OCI-LY1 (cell line): ENCODE results near the gene CDKN2AIPNL.
"Not testable (repeated sequence)": the region's sequence is repeated elsewhere in the genome, so short reads cannot be mapped to it uniquely, and the experiment has no call there.

Source experiments
- H2AFZ ChIP-seq: fragments of 200-600 bp; sonication (generic), shearing (Covaris generic); 2 replicates; pipeline ENCODE4 v1.6.0; 2014; ENCODE audit warnings: antibody characterized with exemption, mild to moderate bottlenecking, low read length
- H3F3A ChIP-seq: fragments of 200-600 bp; sonication (generic), shearing (Covaris generic); 2 replicates; pipeline ENCODE4 v1.6.0; 2014; ENCODE audit warnings: mild to moderate bottlenecking, antibody characterized with exemption, low read length, moderate library complexity; ENCODE audit not compliant: insufficient read depth
- H3K27ac ChIP-seq: fragments of 200-600 bp; sonication (generic); 2 replicates; pipeline ENCODE4 v1.5.1; 2014; ENCODE audit warnings: low read length, mixed run types, mild to moderate bottlenecking, low read depth; ENCODE audit not compliant: poor library complexity, severe bottlenecking
- H3K27me3 ChIP-seq: fragments of 200-600 bp; sonication (generic); 2 replicates; pipeline ENCODE4 v1.6.0; 2014; ENCODE audit warnings: antibody characterized with exemption, mild to moderate bottlenecking, low read length, moderate library complexity; ENCODE audit not compliant: insufficient read depth
- H3K36me3 ChIP-seq: fragments of 200-600 bp; sonication (generic); 2 replicates; pipeline ENCODE4 v1.6.1; 2014; ENCODE audit warnings: mild to moderate bottlenecking, antibody characterized with exemption, low read length, moderate library complexity, mixed read lengths; ENCODE audit not compliant: insufficient read depth
- H3K4me1 ChIP-seq: fragments of 200-600 bp; sonication (generic); 2 replicates; pipeline ENCODE4 v1.5.1; 2014; ENCODE audit warnings: mild to moderate bottlenecking, low read length, moderate library complexity; ENCODE audit not compliant: insufficient read depth, severe bottlenecking
- H3K4me2 ChIP-seq: fragments of 200-600 bp; sonication (generic), shearing (Covaris generic); 2 replicates; pipeline ENCODE4 v1.6.1; 2014; ENCODE audit warnings: low read length
- H3K4me3 ChIP-seq: fragments of 200-600 bp; sonication (generic); 2 replicates; pipeline ENCODE4 v1.5.1; 2014; ENCODE audit warnings: low read length, low read depth, mild to moderate bottlenecking, mixed read lengths; ENCODE audit not compliant: poor library complexity, severe bottlenecking
- H3K79me2 ChIP-seq: fragments of 200-600 bp; shearing (Covaris generic); 2 replicates; pipeline ENCODE4 v1.6.1; 2016; ENCODE audit warnings: mixed run types, low read length, mixed read lengths; ENCODE audit not compliant: insufficient read depth
- H3K9ac ChIP-seq: fragments of 200-600 bp; sonication (generic), shearing (Covaris generic); 2 replicates; pipeline ENCODE4 v1.6.1; 2014; ENCODE audit warnings: mild to moderate bottlenecking, low read length, mixed read lengths
- H3K9me2 ChIP-seq: fragments of 200-600 bp; sonication (generic), shearing (Covaris generic); 2 replicates; pipeline ENCODE4 v1.6.1; 2014; ENCODE audit warnings: low read depth, mild to moderate bottlenecking, low read length, mixed read lengths
- H3K9me3 ChIP-seq: fragments of 200-600 bp; shearing (Covaris generic); 2 replicates; pipeline ENCODE4 v1.6.1; 2014; ENCODE audit warnings: low read length, mixed read lengths
- H4K20me1 ChIP-seq: fragments of 200-600 bp; sonication (generic), shearing (Covaris generic); 2 replicates; pipeline ENCODE4 v1.6.0; 2016; ENCODE audit warnings: mild to moderate bottlenecking, low read length; ENCODE audit not compliant: insufficient read depth
- CTCF ChIP-seq: fragments of 200-600 bp; sonication (generic), shearing (Covaris generic); IDR thresholded peaks from 2 replicates; pipeline ENCODE4 v1.5.1; 2017; ENCODE audit warnings: mild to moderate bottlenecking, antibody characterized with exemption, low read length, moderate library complexity, mixed read lengths
- EZH2 ChIP-seq: fragments of 200-600 bp; sonication (generic), shearing (Covaris generic); IDR thresholded peaks from 2 replicates; pipeline ENCODE4 v1.8.0; 2017; ENCODE audit warnings: borderline replicate concordance, mixed run types, mild to moderate bottlenecking, antibody characterized with exemption, low read length, moderate library complexity, mixed read lengths

The CDKN2AIPNL gene

GRCh38 chr5:134383980-134384697, 27.5 kb downstream of the CDKN2AIPNL start:
- Histone ChIP-seq H3K9ac (no peak overlapping the region), H3K4me3 (no peak overlapping the region), H3K9me3 (no peaks in the 10 kb centered on the region), H3K4me2 (no peak overlapping the region), H3K9me2 (no peaks in the 10 kb centered on the region), H3K27ac (no peak overlapping the region), H3K4me1 (no peaks in the 10 kb centered on the region), H4K20me1 (no peaks in the 10 kb centered on the region), H2AFZ (no peak overlapping the region), H3F3A (no peaks in the 10 kb centered on the region), H3K27me3 (no peaks in the 10 kb centered on the region), H3K36me3 (peaks cover 72% of the 10 kb centered on the region), H3K79me2 (no peaks in the 10 kb centered on the region)
- TF ChIP-seq EZH2 (no peak), CTCF (no peak)

- H3K36me3 ChIP-seq = peaks cover 70% of the 10 kb centered on the region
- not testable (repeated sequence) for H3K4me3 ChIP-seq, H3K9me2 ChIP-seq, H3K4me1 ChIP-seq, H2AFZ ChIP-seq, H4K20me1 ChIP-seq, H3K79me2 ChIP-seq, H3K9ac ChIP-seq, H3K4me2 ChIP-seq, H3K9me3 ChIP-seq, H3K27ac ChIP-seq, H3K27me3 ChIP-seq, H3F3A ChIP-seq
Observed at GRCh38 chr5:134382204-134382603, 29.5 kb downstream of the CDKN2AIPNL start.

- Histone ChIP-seq H3F3A (no peaks in the 10 kb centered on the region), H3K4me1 (no peaks in the 10 kb centered on the region), H3K9me2 (no peaks in the 10 kb centered on the region), H3K9me3 (no peaks in the 10 kb centered on the region), H3K4me3 (no peak overlapping the region), H3K27me3 (no peaks in the 10 kb centered on the region), H2AFZ (no peak overlapping the region), H3K79me2 (peaks cover 4% of the 10 kb centered on the region; the same call in 1 of the 2 replicates), H3K9ac (no peak overlapping the region), H3K27ac (no peak overlapping the region), H4K20me1 (no peaks in the 10 kb centered on the region), H3K4me2 (no peak overlapping the region), H3K36me3 (peaks cover 78% of the 10 kb centered on the region)
- no peak for TF ChIP-seq CTCF
- TF ChIP-seq EZH2 = no peak
Observed at GRCh38 chr5:134380346-134380745, 31.3 kb downstream of the CDKN2AIPNL start.

- no peak overlapping the region; the same call in 1 of the 2 replicates for H3K4me2 ChIP-seq
- no peak overlapping the region for H3K4me3 ChIP-seq
- no peak overlapping the region for H2AFZ ChIP-seq
- H3K4me1 ChIP-seq = peaks cover 25% of the 10 kb centered on the region
- H3F3A ChIP-seq = no peaks in the 10 kb centered on the region
- peaks cover 37% of the 10 kb centered on the region for H3K79me2 ChIP-seq
- no peak overlapping the region for H3K9ac ChIP-seq
- H3K9me3 ChIP-seq = no peaks in the 10 kb centered on the region
- no peaks in the 10 kb centered on the region for H3K27me3 ChIP-seq
- TF ChIP-seq EZH2 (no peak), CTCF (peak; percentile 25; the same call in 1 of the 2 replicates)
- no peaks in the 10 kb centered on the region for H3K9me2 ChIP-seq
- H4K20me1 ChIP-seq = 0 out of 2 replicates have a peak, but pooled peaks cover 2% of the 10 kb centered on the region
- no peak overlapping the region for H3K27ac ChIP-seq
- peaks cover 42% of the 10 kb centered on the region for H3K36me3 ChIP-seq
Observed at GRCh38 chr5:134374232-134374631, 37.4 kb downstream of the CDKN2AIPNL start.

- H3K36me3 ChIP-seq = peaks cover 42% of the 10 kb centered on the region
- not testable (repeated sequence) for H3K9ac ChIP-seq, H3F3A ChIP-seq, H3K27me3 ChIP-seq, H4K20me1 ChIP-seq, H2AFZ ChIP-seq, H3K4me3 ChIP-seq, H3K9me2 ChIP-seq, H3K4me2 ChIP-seq, H3K9me3 ChIP-seq, H3K27ac ChIP-seq
- peaks cover 27% of the 10 kb centered on the region for H3K4me1 ChIP-seq
- H3K79me2 ChIP-seq = peaks cover 37% of the 10 kb centered on the region
Observed at GRCh38 chr5:134373633-134374032, 38.0 kb downstream of the CDKN2AIPNL start.
